Measurements from ENCODE around the gene TIPARP. TPM values are rescaled to one million over a fixed set of nuclear protein-coding genes. Genes with fewer than 3 reads are reported as not detected.

TIPARP gene
- total and polyA plus RNA-seq, 4 donors, result 20.8 to 56.1 (median 40.0) TPM

DNA sequence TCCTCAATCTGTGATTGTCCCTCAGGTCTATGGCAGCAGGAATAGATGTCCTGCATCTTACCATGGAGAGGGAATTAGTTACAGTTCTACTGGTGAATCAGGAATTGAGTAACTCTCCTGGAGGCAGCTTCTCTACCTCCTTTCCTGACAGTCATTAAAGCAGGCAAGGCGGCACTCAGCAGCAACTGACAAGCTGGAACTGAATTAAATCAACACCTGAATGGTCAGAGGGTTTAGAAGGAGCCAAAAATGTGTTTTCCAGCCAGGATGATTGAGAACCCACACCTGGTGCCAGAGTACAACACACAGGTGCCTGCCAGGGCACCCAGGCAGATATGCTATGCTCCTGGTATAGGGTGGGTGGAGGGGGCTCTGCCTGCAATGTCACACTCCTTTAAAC lies 43.1 kb upstream of the TIPARP start:
- no peak overlapping the region for H3K9ac ChIP-seq (ENCODE audit: insufficient read depth in 1 of 2, low read length in 2 of 2)
- H3K4me3 ChIP-seq, result no peak overlapping the region
- peaks cover 0 to 4% (median 0%) of the 10 kb centered on the region in 5 donors for H3K4me1 ChIP-seq (ENCODE audit: control insufficient read depth in 5 of 5, insufficient read depth in 5 of 5, low read length in 5 of 5)
- WGBS, 2 donors, result 57 to 75% methylated on average over 1 of the region's 1 CpG
- no peaks in the 10 kb centered on the region for H3K36me3 ChIP-seq (ENCODE audit: control insufficient read depth in 4 of 4, insufficient read depth in 4 of 4, low read length in 4 of 4)
- H3K27me3 ChIP-seq (ENCODE audit: control insufficient read depth in 3 of 3, insufficient read depth in 3 of 3, low read length in 2 of 3), result no peaks in the 10 kb centered on the region
- H3K27ac ChIP-seq (ENCODE audit: low read depth in 1 of 2, low read length in 1 of 2), result peak overlapping the region in 1 of 2 donors; percentile 45
- ATAC-seq (ENCODE audit: insufficient read depth, low FRiP score) (no peak), DNase-seq (no peak)
- no peaks in the 10 kb centered on the region for H3K9me3 ChIP-seq (ENCODE audit: control insufficient read depth in 4 of 4, insufficient read depth in 3 of 4, low read length in 3 of 4)
- TF ChIP-seq, protein P1, sequence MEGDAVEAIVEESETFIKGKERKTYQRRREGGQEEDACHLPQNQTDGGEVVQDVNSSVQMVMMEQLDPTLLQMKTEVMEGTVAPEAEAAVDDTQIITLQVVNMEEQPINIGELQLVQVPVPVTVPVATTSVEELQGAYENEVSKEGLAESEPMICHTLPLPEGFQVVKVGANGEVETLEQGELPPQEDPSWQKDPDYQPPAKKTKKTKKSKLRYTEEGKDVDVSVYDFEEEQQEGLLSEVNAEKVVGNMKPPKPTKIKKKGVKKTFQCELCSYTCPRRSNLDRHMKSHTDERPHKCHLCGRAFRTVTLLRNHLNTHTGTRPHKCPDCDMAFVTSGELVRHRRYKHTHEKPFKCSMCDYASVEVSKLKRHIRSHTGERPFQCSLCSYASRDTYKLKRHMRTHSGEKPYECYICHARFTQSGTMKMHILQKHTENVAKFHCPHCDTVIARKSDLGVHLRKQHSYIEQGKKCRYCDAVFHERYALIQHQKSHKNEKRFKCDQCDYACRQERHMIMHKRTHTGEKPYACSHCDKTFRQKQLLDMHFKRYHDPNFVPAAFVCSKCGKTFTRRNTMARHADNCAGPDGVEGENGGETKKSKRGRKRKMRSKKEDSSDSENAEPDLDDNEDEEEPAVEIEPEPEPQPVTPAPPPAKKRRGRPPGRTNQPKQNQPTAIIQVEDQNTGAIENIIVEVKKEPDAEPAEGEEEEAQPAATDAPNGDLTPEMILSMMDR (IDR thresholded peaks at IDR 0.05; ENCODE audit: control extremely low read depth, extremely low read depth), result no peak

DNA sequence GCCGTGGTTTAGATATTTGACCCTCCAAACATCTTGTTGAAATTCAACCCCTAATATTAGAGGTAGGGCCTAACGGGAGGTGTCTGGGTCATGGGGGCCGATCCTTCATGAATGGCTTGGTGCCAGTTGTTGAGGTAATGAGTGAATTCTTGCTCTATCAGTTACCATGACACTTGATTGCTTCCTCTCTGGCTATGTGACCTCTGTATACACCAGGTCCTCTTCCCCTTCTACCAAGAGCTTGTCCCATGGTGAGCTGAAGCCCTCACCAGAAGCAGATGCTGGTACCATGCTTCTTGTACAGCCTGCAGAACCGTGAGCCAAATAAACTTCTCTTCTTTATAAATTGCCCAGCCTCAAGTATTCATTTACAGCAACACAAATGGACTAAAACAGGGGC lies 41.8 kb upstream of the TIPARP start:
- DNase-seq (no peak), ATAC-seq (ENCODE audit: insufficient read depth, low FRiP score) (no peak)
- H3K9me3 ChIP-seq (ENCODE audit: control insufficient read depth in 4 of 4, insufficient read depth in 3 of 4, low read length in 3 of 4), result no peaks in the 10 kb centered on the region
- no peaks in the 10 kb centered on the region for H3K36me3 ChIP-seq (ENCODE audit: control insufficient read depth in 4 of 4, insufficient read depth in 4 of 4, low read length in 4 of 4)
- peaks cover 0 to 4% (median 0%) of the 10 kb centered on the region in 5 donors for H3K4me1 ChIP-seq (ENCODE audit: control insufficient read depth in 5 of 5, insufficient read depth in 5 of 5, low read length in 5 of 5)
- no peaks in the 10 kb centered on the region for H3K27me3 ChIP-seq (ENCODE audit: control insufficient read depth in 3 of 3, insufficient read depth in 3 of 3, low read length in 2 of 3)
- H3K27ac ChIP-seq (ENCODE audit: low read depth in 1 of 2, low read length in 1 of 2), result no peak overlapping the region
- H3K4me3 ChIP-seq, result no peak overlapping the region
- TF ChIP-seq, protein P1 (IDR thresholded peaks at IDR 0.05; ENCODE audit: control extremely low read depth, extremely low read depth), result no peak
- WGBS, 2 donors, result 86 to 93% methylated on average over 4 of the region's 4 CpGs
- H3K9ac ChIP-seq (ENCODE audit: insufficient read depth in 1 of 2, low read length in 2 of 2), result no peak overlapping the region

DNA sequence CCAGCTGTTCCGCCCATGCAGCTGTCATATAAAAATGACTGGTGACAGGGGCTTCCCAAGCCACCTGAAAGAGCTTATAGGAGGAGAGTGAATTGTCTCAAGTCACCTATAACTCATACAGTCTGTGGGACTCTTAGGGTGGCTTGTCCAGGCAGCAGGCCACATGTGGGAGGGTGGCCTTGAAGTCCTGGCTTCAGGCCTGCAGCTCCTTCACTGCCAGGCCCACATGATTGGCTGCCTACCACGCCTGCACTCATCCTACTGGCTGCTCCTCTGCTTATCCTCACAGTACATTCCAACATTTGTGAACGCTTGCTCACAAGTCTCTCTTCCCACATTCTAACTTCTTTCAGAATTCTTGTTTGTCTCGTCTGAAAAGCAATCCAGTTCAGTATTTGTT lies 41.1 kb upstream of the TIPARP start:
- Histone ChIP-seq H3K36me3 (ENCODE audit: control insufficient read depth in 4 of 4, insufficient read depth in 4 of 4, low read length in 4 of 4) (no peaks in the 10 kb centered on the region), H3K4me3 (no peak overlapping the region), H3K27ac (ENCODE audit: low read depth in 1 of 2, low read length in 1 of 2) (peak overlapping the region in 1 of 2 donors; percentile 52), H3K9ac (ENCODE audit: insufficient read depth in 1 of 2, low read length in 2 of 2) (no peak overlapping the region), H3K27me3 (ENCODE audit: control insufficient read depth in 3 of 3, insufficient read depth in 3 of 3, low read length in 2 of 3) (no peaks in the 10 kb centered on the region), H3K4me1 (ENCODE audit: control insufficient read depth in 5 of 5, insufficient read depth in 5 of 5, low read length in 5 of 5) (peaks cover 0 to 4% (median 0%) of the 10 kb centered on the region in 5 donors), H3K9me3 (ENCODE audit: control insufficient read depth in 4 of 4, insufficient read depth in 3 of 4, low read length in 3 of 4) (no peaks in the 10 kb centered on the region)
- WGBS, 2 donors, result 57 to 85% methylated on average over 4 of the region's 4 CpGs
- DNase-seq (no peak), ATAC-seq (ENCODE audit: insufficient read depth, low FRiP score) (peak; percentile 48)
- TF ChIP-seq, protein P1 (IDR thresholded peaks at IDR 0.05; ENCODE audit: control extremely low read depth, extremely low read depth), result no peak

DNA sequence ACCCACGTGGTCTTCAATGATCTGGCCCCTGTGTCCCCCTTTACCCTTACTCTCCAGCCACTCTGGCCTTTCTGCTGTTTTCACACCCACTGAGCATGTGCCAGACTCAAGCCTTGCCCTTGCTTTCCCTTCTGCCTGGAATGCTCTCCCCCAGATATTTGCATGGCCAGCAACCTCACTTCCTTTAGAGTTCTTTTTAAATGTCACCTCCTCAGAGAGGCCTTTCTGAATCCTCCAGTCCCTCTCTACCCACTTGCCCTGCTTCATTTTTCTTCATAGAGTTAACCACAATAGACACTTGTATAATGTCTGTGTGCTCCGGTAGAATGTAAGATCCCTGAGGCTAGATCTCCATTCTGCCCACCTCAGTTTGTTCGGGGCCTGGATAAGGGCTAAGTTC lies 39.4 kb upstream of the TIPARP start:
- H3K9me3 ChIP-seq (ENCODE audit: control insufficient read depth in 4 of 4, insufficient read depth in 3 of 4, low read length in 3 of 4), result no peaks in the 10 kb centered on the region
- no peak overlapping the region for H3K4me3 ChIP-seq
- H3K27ac ChIP-seq (ENCODE audit: low read depth in 1 of 2, low read length in 1 of 2), result no peak overlapping the region
- WGBS, 2 donors, result 74 to 88% methylated on average over 3 of the region's 3 CpGs
- no peaks in the 10 kb centered on the region for H3K27me3 ChIP-seq (ENCODE audit: control insufficient read depth in 3 of 3, insufficient read depth in 3 of 3, low read length in 2 of 3)
- DNase-seq, result no peak
- H3K9ac ChIP-seq (ENCODE audit: insufficient read depth in 1 of 2, low read length in 2 of 2), result no peak overlapping the region
- H3K36me3 ChIP-seq (ENCODE audit: control insufficient read depth in 4 of 4, insufficient read depth in 4 of 4, low read length in 4 of 4), result no peaks in the 10 kb centered on the region
- TF ChIP-seq, protein P1 (IDR thresholded peaks at IDR 0.05; ENCODE audit: control extremely low read depth, extremely low read depth), result no peak
- peaks cover 0 to 4% (median 0%) of the 10 kb centered on the region in 5 donors for H3K4me1 ChIP-seq (ENCODE audit: control insufficient read depth in 5 of 5, insufficient read depth in 5 of 5, low read length in 5 of 5)
- no peak for ATAC-seq (ENCODE audit: insufficient read depth, low FRiP score)
